MM.1S (cell line): ENCODE results near the gene LEPROT.

Experiments
- DNase-seq: peaks from one replicate; pipeline ENCODE4 v3.0.0-alpha.2; 2015
- H2AFZ ChIP-seq: fragments of 300-600 bp; sonication (generic); 2 replicates; pipeline ENCODE4 v1.6.0; 2016; ENCODE audit warnings: antibody characterized with exemption, low read length
- H3F3A ChIP-seq: fragments of 300-600 bp; sonication (generic); 2 replicates; pipeline ENCODE4 v1.6.1; 2016; ENCODE audit warnings: mild to moderate bottlenecking, antibody characterized with exemption, low read length, moderate library complexity, mixed read lengths; ENCODE audit not compliant: insufficient read depth
- H3K27ac ChIP-seq: fragments of 300-600 bp; sonication (generic); 2 replicates; pipeline ENCODE4 v1.5.1; 2016; ENCODE audit warnings: mild to moderate bottlenecking, low read length
- H3K27me3 ChIP-seq: fragments of 300-600 bp; sonication (generic); replicated peaks from 2 replicates; pipeline ENCODE4 v1.6.0; 2016; ENCODE audit warnings: low read length; ENCODE audit not compliant: insufficient read depth
- H3K36me3 ChIP-seq: fragments of 300-600 bp; sonication (generic); replicated peaks from 2 replicates; pipeline ENCODE4 v1.6.1; 2016; ENCODE audit warnings: mild to moderate bottlenecking, low read length, mixed read lengths; ENCODE audit not compliant: insufficient read depth
- H3K4me1 ChIP-seq: fragments of 300-600 bp; sonication (generic); 2 replicates; pipeline ENCODE4 v1.6.1; 2016; ENCODE audit warnings: low read length, mixed read lengths
- H3K4me2 ChIP-seq: fragments of 300-600 bp; sonication (generic); 2 replicates; pipeline ENCODE4 v1.6.0; 2016; ENCODE audit warnings: low read depth, low read length
- H3K4me3 ChIP-seq: fragments of 300-600 bp; sonication (generic); 2 replicates; pipeline ENCODE4 v1.5.1; 2016; ENCODE audit warnings: low read length, mixed read lengths
- H3K79me2 ChIP-seq: fragments of 300-600 bp; sonication (generic); 2 replicates; pipeline ENCODE4 v1.6.1; 2016; ENCODE audit warnings: mixed run types, low read length, mixed read lengths
- H3K9ac ChIP-seq: fragments of 300-600 bp; sonication (generic); 2 replicates; pipeline ENCODE4 v1.6.1; 2016; ENCODE audit warnings: low read length, mixed read lengths
- H3K9me2 ChIP-seq: fragments of 300-600 bp; sonication (generic); replicated peaks from 2 replicates; pipeline ENCODE4 v1.6.1; 2016; ENCODE audit warnings: mild to moderate bottlenecking, low read length, mixed read lengths; ENCODE audit not compliant: insufficient read depth
- H3K9me3 ChIP-seq: fragments of 300-600 bp; sonication (generic); replicated peaks from 2 replicates; pipeline ENCODE4 v1.6.1; 2016; ENCODE audit warnings: mild to moderate bottlenecking, low read length, mixed read lengths; ENCODE audit not compliant: insufficient read depth
- H4K20me1 ChIP-seq: fragments of 300-600 bp; sonication (generic); 2 replicates; pipeline ENCODE4 v1.6.1; 2016; ENCODE audit warnings: mild to moderate bottlenecking, low read length, moderate library complexity, mixed read lengths; ENCODE audit not compliant: insufficient read depth
- CTCF ChIP-seq: fragments of 300-600 bp; sonication (generic); IDR thresholded peaks from 2 replicates; pipeline ENCODE4 v1.5.1; 2016; ENCODE audit warnings: antibody characterized with exemption, low read length, mixed read lengths
- EZH2 ChIP-seq: fragments of 300-600 bp; sonication (generic); optimal IDR thresholded peaks from 2 replicates; pipeline ENCODE3; 2017; ENCODE audit warnings: low read depth, mild to moderate bottlenecking, antibody characterized with exemption, low read length, mixed read lengths
- EZH2phosphoT487 ChIP-seq: fragments of 300-600 bp; sonication (generic); IDR thresholded peaks from 2 replicates; pipeline ENCODE4 v1.6.1; 2018; ENCODE audit warnings: antibody characterized with exemption, low read length

The LEPROT gene

DNA sequence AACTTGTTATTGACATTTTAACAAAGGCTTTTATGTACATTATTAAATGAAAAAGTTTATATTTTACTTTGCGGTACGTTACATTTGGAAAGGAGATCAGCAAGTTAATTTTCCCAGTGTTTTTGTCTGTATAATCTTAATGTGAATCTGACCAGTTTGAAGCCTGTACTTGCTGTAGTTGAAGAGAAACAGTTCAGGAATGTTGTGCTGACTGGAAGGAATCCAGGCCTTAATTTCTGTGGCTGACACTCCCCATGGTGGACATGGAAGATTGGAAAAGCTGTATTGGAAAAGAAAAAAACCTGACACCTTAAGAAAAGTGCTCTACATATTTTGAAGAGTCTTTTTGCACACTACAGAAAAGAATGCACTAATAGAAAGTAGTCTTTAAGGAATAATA lies 15.5 kb downstream of the LEPROT start:
- no peak overlapping the region for H3K4me3 ChIP-seq
- DNase-seq = no peak
- H4K20me1 ChIP-seq = no peaks in the 10 kb centered on the region
- no peaks in the 10 kb centered on the region for H3K79me2 ChIP-seq
- H3K4me2 ChIP-seq = no peak overlapping the region
- H3K27ac ChIP-seq = no peak overlapping the region
- TF ChIP-seq CTCF (no peak), EZH2 (no peak), EZH2phosphoT487 (no peak)
- H3K9me2 ChIP-seq = no peaks in the 10 kb centered on the region
- no peaks in the 10 kb centered on the region for H3K36me3 ChIP-seq
- H3K27me3 ChIP-seq = no peaks in the 10 kb centered on the region
- H3K9ac ChIP-seq = no peak overlapping the region
- no peaks in the 10 kb centered on the region for H3K9me3 ChIP-seq
- H2AFZ ChIP-seq = no peak overlapping the region
- H3K4me1 ChIP-seq = no peaks in the 10 kb centered on the region
- no peaks in the 10 kb centered on the region for H3F3A ChIP-seq

DNA sequence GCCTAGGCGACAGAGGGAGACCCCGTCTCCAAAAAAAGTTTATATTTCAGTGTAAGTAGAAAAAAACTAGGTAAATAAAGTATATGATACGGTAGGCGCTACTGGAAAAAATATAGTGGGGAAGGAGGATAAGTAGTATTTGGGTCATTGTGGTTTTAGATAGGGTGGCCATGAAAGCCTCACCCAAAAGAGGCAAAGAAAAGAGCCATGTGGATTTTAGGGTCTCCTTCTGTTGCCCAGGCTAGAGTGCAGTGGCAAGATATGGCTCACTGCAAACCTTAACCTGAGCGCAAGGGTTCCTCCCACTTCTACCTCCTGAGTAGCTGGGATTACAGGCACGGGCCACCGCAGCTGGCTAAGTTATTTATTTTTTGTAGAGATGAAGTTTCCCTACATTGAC lies 17.1 kb downstream of the LEPROT start:
- H4K20me1 ChIP-seq = no peaks in the 10 kb centered on the region

DNA sequence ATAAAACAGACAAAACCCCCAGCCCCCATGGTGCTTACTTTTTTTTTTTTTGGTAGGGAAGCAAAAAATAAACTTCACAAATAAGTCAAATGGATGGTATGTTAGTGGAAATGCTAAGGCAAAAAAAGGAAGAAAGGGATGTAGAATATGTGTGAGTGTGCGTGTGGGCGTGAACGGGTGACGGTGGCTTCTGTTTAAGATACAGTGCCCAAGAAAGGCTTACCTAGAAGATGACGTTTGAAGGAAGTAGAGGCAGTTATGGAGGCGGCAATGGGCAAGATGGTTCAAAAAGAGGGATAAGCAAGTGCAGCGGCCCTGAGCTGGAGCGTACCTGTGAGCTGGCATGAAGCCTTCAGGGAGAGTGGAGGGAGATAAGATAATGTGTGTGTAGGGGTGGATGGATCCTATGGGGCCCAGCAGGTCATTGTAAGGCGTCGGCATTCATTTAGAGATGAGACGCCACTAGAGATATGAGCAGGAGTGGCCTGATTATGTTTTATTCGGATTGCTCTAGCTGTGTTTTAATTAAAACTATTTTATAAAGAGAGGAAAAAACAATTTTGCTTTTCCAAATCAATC lies 19.9 kb downstream of the LEPROT start:
- Histone ChIP-seq H3K79me2 (no peaks in the 10 kb centered on the region), H2AFZ (no peak overlapping the region), H3K4me1 (no peaks in the 10 kb centered on the region), H3F3A (no peaks in the 10 kb centered on the region), H3K9me2 (no peaks in the 10 kb centered on the region), H3K36me3 (no peaks in the 10 kb centered on the region), H3K27ac (no peak overlapping the region), H3K9ac (no peak overlapping the region), H3K4me2 (no peak overlapping the region), H3K9me3 (no peaks in the 10 kb centered on the region), H4K20me1 (no peaks in the 10 kb centered on the region), H3K27me3 (no peaks in the 10 kb centered on the region), H3K4me3 (no peak overlapping the region)
- no peak for DNase-seq
- TF ChIP-seq EZH2phosphoT487 = no peak
- no peak for TF ChIP-seq EZH2
- no peak for TF ChIP-seq CTCF

More for the DNA sequence above, 17.1 kb downstream of the LEPROT start:
- TF ChIP-seq EZH2phosphoT487 = no peak
- TF ChIP-seq EZH2 = no peak
- no peak for TF ChIP-seq CTCF
- Histone ChIP-seq H3K4me1 (no peaks in the 10 kb centered on the region), H3K27ac (no peak overlapping the region), H3F3A (no peaks in the 10 kb centered on the region), H3K27me3 (no peaks in the 10 kb centered on the region), H3K9me3 (no peaks in the 10 kb centered on the region), H3K79me2 (no peaks in the 10 kb centered on the region), H3K4me3 (no peak overlapping the region), H3K9me2 (no peaks in the 10 kb centered on the region), H3K36me3 (no peaks in the 10 kb centered on the region), H3K9ac (no peak overlapping the region), H2AFZ (no peak overlapping the region), H3K4me2 (no peak overlapping the region)
- DNase-seq = no peak
